NCI-H446 treated with DMSO at 0.1 percent for 48 hours (cell line): Measurements from ENCODE around the gene ACSL1.
"Not testable (repeated sequence)": the region's sequence is repeated elsewhere in the genome, so short reads cannot be mapped to it uniquely, and the experiment has no call there.

Experiments used
- DNase-seq: peaks from one replicate; lab custom pipeline; 2025; lab: John Stamatoyannopoulos, UW

The ACSL1 gene

GRCh38 chr4:184825896-184826690 lies at the start of gene ACSL1:
TSS of gene ACSL1 (minus strand) at chr4:184825968. CDS start at chr4:184803514, 22,454 bp downstream.
- DNase-seq, result no peak

- DNase-seq, result no peak
Measured at GRCh38 chr4:184873054-184873453, 47.3 kb upstream of the ACSL1 start.

DNA sequence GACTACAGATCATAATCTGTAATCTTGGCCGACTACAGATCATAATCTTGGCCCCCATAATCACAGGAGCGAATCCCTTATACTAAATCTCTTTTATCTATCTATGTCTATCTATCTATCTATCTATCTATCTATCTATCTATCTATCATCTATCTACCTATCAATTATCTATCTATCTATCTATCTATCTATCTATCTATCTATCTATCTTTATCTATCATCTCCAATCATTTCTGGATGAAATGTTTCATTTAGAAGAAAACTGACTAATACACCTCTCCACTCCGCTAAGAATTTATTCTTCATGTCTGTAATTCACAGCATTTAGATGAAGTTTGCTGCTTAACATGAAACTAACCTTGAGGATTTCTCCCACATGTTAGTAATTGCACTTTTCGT lies 45.0 kb upstream of the ACSL1 start:
- no peak for DNase-seq

DNA sequence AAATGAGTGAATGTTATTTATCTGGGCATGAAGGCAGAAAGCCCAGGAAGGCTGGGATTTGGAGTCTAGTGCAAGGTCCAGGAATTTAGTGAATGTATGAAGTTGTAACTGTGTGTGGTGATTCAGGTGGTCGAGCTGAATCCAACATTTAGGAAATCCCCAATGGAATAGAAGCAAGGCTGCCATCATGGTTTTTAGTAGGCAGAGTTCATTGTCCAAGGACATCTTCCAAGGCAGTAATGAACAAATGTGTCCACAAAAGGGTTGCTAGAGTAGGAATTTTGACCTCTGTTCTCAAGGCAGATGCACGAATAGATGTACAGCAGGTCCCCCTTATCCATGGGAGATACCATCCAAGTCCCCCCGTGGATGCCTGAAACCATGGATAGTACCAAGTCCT lies 42.9 kb upstream of the ACSL1 start:
- no peak for DNase-seq

GRCh38 chr4:184863916-184864315 lies 38.1 kb upstream of the ACSL1 start:
- DNase-seq, result no peak

DNA sequence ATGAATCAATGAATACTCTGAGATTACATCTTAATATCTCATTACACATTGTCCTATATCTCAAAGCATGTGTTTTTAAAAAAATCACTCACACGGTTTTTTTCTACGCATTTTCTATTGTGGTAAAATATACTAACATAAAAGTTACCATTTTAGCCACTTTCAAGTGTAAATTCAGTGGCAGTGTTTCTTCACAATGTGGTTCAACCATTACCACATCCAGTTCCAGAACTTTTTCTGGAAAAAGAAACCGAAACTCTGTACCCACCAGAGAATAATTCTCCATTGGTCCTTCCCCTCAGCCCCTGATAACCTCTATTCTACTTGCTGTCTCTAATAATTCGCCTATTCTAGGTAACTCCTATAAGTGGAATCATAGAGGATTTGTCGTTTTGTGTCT lies 35.3 kb upstream of the ACSL1 start:
- DNase-seq, result no peak

DNA sequence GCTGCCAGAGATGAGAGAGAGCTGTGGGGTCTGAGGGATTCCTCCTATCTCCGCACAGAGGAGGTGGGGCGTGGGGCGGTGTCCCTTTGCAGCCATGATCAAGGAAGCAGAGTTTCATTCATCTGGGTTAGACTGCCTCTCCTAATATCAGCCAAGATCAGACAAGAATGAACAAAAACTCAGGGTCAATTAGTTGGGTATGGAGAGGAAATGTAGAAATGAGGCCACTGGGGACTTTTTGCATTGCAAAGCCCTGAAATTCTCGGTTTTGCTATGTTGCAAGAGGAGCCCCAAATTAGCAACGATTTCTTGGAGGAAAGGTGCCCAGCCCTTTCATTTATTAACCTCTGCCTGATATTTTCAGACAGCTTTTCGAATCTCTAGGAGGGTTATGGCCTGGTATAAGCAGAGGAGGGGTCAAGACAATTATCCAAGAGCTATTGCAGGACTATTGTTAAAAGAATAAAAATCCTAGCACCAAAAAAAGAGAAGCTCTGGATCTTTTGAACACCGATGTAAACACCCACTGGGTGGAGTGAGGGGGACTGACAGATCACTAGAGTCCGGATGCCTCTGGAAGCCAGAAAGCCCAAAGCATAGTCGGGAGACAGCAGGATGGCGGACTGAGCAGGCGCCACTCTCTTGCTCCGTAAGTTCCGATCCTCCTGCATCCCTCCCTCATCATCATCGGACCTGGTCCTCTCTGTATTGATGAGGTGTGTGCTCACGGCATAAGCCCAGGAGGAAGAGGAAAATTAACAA lies 34.4 kb upstream of the ACSL1 start:
- no peak for DNase-seq

GRCh38 chr4:184857441-184858121 lies 31.8 kb upstream of the ACSL1 start:
- DNase-seq, result no peak

DNA sequence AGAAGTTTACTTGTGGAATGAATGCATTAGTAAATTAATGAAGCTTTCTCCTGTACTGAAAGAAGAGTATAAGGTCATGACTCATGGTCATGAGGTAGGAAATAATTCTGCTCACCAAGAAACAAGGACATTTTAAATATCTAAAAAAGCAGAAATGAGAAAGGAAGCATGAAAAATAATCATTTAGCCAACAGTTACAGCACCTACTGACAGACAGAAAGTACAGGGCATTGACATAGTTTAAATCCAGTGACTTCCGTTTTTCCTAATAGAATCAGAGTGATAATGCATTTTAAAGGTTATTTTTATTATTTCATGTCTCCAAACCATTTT lies 30.5 kb upstream of the ACSL1 start:
- DNase-seq, result no peak

- no peak for DNase-seq
Measured at GRCh38 chr4:184854673-184855072, 28.9 kb upstream of the ACSL1 start.

DNA sequence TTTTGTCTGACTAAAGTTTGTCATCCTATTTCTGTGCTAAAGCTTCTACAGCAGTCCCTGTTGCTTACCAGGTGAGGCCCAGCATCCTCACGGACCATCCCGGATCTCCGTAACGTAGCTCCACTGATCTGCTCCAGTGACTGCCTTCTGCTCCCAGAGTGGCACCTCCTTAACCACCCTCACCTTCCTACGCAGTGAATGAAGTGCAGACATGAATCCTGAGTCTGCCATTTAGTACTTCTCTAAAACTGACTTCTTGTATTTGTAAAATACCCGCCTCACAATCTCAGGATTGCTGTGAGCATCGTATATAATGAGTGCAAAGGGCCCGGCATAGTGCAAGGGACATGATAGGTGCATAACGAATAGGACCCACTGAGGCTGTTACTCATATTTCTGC lies 27.7 kb upstream of the ACSL1 start:
- DNase-seq, result no peak

- no peak for DNase-seq
Measured at GRCh38 chr4:184851886-184852285, 26.1 kb upstream of the ACSL1 start.

DNA sequence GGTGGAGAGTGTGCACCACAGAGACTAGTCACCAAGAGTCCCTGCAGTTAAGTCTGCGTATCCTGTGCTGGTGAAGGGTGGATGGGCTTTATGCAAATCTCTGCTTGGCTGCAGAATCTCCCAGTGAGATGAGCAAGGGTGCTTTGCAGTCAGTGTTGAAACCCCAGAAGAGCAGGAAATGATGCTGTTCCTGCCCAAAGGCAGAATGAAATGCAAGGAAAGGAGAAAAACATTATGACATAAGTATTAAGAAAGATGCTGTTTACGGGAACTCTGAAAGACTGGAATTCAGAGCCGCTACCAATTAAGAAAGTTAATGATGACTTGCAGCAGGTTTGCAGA lies 25.4 kb upstream of the ACSL1 start:
- no peak for DNase-seq

DNA sequence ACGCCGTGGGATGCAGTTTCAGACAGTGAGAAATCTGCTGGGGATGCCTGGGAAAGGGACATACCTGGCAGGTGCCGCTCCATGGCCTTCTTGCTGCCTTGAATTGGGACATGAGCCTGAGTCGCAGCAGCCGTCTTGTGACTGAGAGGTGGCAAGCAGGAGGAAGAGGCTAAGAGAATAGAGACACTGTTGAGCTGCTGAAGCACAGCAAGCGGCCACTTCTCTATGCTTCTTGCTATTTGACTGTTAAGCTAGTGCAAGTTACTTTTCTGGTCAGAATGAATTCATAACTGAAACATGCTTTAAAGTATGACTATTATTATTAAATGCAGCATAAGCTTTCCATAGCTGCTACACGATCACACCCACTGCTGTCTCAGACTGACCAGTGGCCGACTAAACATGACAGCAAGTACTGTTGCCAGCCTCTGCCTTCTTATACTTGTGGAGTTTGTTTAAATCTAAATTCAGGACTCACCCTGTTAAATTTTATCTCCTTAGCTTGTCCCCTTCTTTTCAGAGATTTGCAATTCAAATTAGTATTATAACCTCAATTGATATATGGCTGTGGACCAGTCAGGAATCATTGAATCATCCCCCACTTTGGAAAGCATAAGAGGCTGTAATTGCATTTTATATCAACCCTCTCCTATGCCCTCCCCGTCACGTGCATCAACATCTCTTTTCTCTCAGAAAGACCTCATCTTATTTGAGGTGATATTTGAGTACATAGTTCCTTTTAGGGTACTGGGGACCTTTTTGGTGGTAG lies 24.8 kb upstream of the ACSL1 start:
- DNase-seq, result no peak

- DNase-seq, result no peak
Measured at GRCh38 chr4:184850018-184850417, 24.2 kb upstream of the ACSL1 start.

DNA sequence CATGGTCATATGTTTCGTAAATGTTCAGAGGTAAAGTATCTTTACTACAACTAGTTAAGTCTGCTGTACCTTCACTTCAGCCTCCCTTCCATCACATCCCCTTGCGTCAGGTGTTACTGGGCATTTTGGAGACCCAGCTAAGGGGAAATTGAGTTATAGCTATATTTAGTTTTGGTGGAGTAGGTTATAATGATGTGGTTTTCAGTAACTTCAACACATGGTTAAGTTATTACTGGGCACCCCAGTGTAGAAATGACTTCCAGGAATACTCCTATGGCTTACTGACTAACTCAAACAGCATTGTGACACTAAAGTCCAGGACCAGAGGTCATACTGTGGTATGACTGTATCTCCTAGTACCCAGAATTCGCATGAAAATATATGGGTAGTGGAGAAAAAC lies 23.4 kb upstream of the ACSL1 start:
- DNase-seq, result no peak

DNA sequence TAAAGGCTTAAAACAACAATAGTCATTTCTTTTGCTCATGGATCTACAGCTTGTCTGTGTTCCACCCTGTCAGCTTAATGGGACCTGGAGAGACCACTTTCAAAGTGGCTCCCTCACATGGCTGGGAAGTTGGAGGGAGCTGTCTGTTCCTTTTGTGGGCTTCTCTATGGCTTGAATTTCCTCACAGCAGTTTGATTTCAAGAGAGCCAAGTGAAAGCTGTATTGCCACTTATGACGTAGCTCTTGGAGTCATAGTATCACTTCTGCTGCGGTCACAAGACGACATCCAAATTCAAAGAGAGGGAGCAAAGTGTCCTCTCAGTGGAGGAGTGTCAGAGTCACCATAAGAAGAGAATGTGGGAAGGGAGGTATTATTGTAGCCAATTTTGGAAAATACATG lies 22.7 kb upstream of the ACSL1 start:
- DNase-seq, result no peak

DNA sequence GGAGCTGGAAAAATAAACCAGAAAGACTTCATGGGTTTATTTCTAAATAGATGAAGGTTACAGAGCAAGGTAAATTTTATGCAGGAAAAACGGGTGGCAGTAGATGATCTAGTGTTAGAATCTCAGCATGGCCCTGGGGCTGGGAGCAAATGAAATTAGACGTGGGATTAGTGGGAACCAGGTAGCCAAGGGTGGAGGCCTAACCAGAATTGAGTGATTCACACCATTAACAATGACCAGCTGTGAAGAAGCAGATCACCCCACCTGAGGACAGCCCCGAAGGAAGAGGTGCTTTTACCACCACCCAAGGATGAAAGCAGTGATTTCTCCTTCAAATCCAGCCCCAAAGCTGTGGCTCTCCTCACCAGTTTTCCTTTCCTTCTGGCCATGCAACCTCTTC lies 20.8 kb upstream of the ACSL1 start:
- DNase-seq, result no peak

GRCh38 chr4:184845367-184846021 lies 19.7 kb upstream of the ACSL1 start:
- DNase-seq, result no peak

GRCh38 chr4:184844742-184845141 lies 19.0 kb upstream of the ACSL1 start:
- DNase-seq, result no peak

GRCh38 chr4:184843984-184844554 lies 18.3 kb upstream of the ACSL1 start:
- no peak for DNase-seq

- DNase-seq, result not testable (repeated sequence)
Measured at GRCh38 chr4:184839075-184839399, 13.3 kb upstream of the ACSL1 start.
